Measurements from ENCODE around the gene DYNC1I1. TPM values are rescaled to one million over a fixed set of nuclear protein-coding genes. Genes with fewer than 3 reads are reported as not detected.

DYNC1I1 gene
- total and polyA plus RNA-seq, 2 of the 13 experiments (the other 11 are each of a cell fraction or from before 2014, with no cell fraction given) = not detected

DNA sequence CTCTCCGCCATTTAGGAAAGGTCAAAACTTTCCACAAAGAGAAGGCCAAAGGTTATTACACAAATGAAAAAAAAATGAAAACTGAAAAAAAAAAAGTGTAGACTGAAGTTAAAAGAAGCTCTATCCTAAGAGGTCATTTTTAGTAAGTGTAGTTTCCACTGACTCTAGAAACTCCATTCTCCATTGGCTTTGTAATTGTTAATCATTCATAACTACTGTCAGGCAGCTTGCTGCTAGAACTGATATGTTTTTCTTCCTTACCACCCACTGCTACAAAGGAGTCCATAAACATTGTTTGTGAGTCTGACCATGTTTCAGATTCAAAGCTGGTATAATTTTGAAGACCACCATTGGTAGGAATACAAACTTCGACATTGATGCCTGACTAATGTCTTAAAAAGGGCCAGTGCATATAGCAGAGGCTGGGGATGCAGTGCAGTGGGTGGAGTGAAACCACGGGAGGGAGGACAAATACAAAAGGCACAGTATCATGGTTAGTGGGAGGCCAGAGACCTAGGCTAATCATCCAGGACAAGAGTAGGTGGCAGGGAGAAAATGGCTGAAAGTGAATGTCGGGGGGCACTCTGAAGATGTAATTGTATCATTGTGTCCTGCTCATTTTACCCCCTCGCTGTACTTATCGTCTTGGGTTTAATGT is 16.9 kb upstream of the DYNC1I1 start:
- Histone ChIP-seq H2AFZ (ENCODE audit: low read length) (no peak overlapping the region), H3K27ac (ENCODE audit: extremely low read length, insufficient read depth, low read length) (no peak overlapping the region), H3K4me1 (ENCODE audit: insufficient read depth, low read length) (no peaks in the 10 kb centered on the region), H3K9ac (ENCODE audit: insufficient read depth, low read depth, low read length) (no peak overlapping the region), H4K20me1 (ENCODE audit: insufficient read depth, low read length) (no peaks in the 10 kb centered on the region), H3K4me3 (replicated peaks in 1 of 3; ENCODE audit: insufficient read depth in 1 of 3, low read depth in 2 of 3, low read length in 3 of 3) (no peak overlapping the region), H3K36me3 (replicated peaks in 1 of 2; ENCODE audit: control insufficient read depth in 1 of 2, insufficient read depth in 2 of 2, low read length in 2 of 2) (no peaks in the 10 kb centered on the region), H3K79me2 (ENCODE audit: insufficient read depth, low read length) (no peaks in the 10 kb centered on the region), H3K4me2 (ENCODE audit: low read depth, low read length) (no peak overlapping the region), H3K27me3 (ENCODE audit: control insufficient read depth in 1 of 2, insufficient read depth in 2 of 2, low read length in 2 of 2) (no peaks in the 10 kb centered on the region), H3K9me3 (ENCODE audit: low read length) (no peaks in the 10 kb centered on the region)
- ChIA-PET POLR2A (no interaction called here), CTCF (ENCODE audit: low intra/inter-chr PET ratio, low total read pairs) (no interaction called here)
- no TSS peak for BruUV-seq (replicated peaks)
- no peak for ATAC-seq
- in situ Hi-C loops (cut with HindIII; ENCODE audit: extremely low pct_ligation_motif_present, low pct_unique_long_range_greater_than_20kb) (no loop called here), intact Hi-C loops (cut with micrococcal nuclease; ENCODE audit: unreplicated experiment) (no loop called here)
- TF ChIP-seq IKZF4 (CRISPR knock-in tag; IDR thresholded peaks at IDR 0.05; ENCODE audit: borderline replicate concordance, low read depth, not compliant biosample characterization) = no peak
- TF ChIP-seq, protein P1, sequence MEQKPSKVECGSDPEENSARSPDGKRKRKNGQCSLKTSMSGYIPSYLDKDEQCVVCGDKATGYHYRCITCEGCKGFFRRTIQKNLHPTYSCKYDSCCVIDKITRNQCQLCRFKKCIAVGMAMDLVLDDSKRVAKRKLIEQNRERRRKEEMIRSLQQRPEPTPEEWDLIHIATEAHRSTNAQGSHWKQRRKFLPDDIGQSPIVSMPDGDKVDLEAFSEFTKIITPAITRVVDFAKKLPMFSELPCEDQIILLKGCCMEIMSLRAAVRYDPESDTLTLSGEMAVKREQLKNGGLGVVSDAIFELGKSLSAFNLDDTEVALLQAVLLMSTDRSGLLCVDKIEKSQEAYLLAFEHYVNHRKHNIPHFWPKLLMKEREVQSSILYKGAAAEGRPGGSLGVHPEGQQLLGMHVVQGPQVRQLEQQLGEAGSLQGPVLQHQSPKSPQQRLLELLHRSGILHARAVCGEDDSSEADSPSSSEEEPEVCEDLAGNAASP (CRISPR knock-in tag; IDR thresholded peaks at IDR 0.05; ENCODE audit: borderline replicate concordance) = no peak
- TF ChIP-seq TBX3 (IDR thresholded peaks at IDR 0.05; ENCODE audit: borderline replicate concordance) = no peak
- TF ChIP-seq, protein P2, sequence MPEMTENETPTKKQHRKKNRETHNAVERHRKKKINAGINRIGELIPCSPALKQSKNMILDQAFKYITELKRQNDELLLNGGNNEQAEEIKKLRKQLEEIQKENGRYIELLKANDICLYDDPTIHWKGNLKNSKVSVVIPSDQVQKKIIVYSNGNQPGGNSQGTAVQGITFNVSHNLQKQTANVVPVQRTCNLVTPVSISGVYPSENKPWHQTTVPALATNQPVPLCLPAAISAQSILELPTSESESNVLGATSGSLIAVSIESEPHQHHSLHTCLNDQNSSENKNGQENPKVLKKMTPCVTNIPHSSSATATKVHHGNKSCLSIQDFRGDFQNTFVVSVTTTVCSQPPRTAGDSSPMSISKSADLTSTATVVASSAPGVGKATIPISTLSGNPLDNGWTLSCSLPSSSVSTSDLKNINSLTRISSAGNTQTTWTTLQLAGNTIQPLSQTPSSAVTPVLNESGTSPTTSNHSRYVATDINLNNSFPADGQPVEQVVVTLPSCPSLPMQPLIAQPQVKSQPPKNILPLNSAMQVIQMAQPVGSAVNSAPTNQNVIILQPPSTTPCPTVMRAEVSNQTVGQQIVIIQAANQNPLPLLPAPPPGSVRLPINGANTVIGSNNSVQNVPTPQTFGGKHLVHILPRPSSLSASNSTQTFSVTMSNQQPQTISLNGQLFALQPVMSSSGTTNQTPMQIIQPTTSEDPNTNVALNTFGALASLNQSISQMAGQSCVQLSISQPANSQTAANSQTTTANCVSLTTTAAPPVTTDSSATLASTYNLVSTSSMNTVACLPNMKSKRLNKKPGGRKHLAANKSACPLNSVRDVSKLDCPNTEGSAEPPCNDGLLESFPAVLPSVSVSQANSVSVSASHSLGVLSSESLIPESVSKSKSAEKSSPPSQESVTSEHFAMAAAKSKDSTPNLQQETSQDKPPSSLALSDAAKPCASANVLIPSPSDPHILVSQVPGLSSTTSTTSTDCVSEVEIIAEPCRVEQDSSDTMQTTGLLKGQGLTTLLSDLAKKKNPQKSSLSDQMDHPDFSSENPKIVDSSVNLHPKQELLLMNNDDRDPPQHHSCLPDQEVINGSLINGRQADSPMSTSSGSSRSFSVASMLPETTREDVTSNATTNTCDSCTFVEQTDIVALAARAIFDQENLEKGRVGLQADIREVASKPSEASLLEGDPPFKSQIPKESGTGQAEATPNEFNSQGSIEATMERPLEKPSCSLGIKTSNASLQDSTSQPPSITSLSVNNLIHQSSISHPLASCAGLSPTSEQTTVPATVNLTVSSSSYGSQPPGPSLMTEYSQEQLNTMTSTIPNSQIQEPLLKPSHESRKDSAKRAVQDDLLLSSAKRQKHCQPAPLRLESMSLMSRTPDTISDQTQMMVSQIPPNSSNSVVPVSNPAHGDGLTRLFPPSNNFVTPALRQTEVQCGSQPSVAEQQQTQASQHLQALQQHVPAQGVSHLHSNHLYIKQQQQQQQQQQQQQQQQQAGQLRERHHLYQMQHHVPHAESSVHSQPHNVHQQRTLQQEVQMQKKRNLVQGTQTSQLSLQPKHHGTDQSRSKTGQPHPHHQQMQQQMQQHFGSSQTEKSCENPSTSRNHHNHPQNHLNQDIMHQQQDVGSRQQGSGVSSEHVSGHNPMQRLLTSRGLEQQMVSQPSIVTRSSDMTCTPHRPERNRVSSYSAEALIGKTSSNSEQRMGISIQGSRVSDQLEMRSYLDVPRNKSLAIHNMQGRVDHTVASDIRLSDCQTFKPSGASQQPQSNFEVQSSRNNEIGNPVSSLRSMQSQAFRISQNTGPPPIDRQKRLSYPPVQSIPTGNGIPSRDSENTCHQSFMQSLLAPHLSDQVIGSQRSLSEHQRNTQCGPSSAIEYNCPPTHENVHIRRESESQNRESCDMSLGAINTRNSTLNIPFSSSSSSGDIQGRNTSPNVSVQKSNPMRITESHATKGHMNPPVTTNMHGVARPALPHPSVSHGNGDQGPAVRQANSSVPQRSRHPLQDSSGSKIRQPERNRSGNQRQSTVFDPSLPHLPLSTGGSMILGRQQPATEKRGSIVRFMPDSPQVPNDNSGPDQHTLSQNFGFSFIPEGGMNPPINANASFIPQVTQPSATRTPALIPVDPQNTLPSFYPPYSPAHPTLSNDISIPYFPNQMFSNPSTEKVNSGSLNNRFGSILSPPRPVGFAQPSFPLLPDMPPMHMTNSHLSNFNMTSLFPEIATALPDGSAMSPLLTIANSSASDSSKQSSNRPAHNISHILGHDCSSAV (CRISPR knock-in tag; IDR thresholded peaks at IDR 0.05; ENCODE audit: borderline replicate concordance) = no peak
- TF ChIP-seq STAG1 (CRISPR knock-in tag; IDR thresholded peaks at IDR 0.05) = no peak
- no peak for TF ChIP-seq ZNF331 (CRISPR knock-in tag; IDR thresholded peaks at IDR 0.05)
- TF ChIP-seq, protein P3, sequence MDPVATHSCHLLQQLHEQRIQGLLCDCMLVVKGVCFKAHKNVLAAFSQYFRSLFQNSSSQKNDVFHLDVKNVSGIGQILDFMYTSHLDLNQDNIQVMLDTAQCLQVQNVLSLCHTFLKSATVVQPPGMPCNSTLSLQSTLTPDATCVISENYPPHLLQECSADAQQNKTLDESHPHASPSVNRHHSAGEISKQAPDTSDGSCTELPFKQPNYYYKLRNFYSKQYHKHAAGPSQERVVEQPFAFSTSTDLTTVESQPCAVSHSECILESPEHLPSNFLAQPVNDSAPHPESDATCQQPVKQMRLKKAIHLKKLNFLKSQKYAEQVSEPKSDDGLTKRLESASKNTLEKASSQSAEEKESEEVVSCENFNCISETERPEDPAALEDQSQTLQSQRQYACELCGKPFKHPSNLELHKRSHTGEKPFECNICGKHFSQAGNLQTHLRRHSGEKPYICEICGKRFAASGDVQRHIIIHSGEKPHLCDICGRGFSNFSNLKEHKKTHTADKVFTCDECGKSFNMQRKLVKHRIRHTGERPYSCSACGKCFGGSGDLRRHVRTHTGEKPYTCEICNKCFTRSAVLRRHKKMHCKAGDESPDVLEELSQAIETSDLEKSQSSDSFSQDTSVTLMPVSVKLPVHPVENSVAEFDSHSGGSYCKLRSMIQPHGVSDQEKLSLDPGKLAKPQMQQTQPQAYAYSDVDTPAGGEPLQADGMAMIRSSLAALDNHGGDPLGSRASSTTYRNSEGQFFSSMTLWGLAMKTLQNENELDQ (CRISPR knock-in tag; IDR thresholded peaks at IDR 0.05; ENCODE audit: borderline replicate concordance) = no peak
- TF ChIP-seq, protein P4, sequence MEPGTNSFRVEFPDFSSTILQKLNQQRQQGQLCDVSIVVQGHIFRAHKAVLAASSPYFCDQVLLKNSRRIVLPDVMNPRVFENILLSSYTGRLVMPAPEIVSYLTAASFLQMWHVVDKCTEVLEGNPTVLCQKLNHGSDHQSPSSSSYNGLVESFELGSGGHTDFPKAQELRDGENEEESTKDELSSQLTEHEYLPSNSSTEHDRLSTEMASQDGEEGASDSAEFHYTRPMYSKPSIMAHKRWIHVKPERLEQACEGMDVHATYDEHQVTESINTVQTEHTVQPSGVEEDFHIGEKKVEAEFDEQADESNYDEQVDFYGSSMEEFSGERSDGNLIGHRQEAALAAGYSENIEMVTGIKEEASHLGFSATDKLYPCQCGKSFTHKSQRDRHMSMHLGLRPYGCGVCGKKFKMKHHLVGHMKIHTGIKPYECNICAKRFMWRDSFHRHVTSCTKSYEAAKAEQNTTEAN (CRISPR knock-in tag; conservative IDR thresholded peaks at IDR 0.05) = no peak
- no peak for FAIRE-seq
- DNase-seq (ENCODE audit: low spot score) = no peak
- 17% methylated on average over 6 of the region's 6 CpGs for WGBS (ENCODE audit: low lambda C conversion rate)

Data from HepG2 (cell line).